Esophagus muscularis mucosa (tissue), 3 donors: ENCODE data around the gene DVL3.

Experiments used
- POLR2AphosphoS5 ChIP-seq, 2 donors: sonication (generic); formaldehyde crosslinking; IDR thresholded peaks; one replicate each; pipeline ENCODE4 v1.6.1; 2017; ENCODE audit warnings: antibody characterized with exemption in 2 of 2
- TF ChIP-seq, protein P1 (sequence below), 3 experiments: fragments of 200-600 bp in 2 of 3; fragments of 450-650 bp in 1 of 3; sonication (generic) in 2 of 3; IDR thresholded peaks; one replicate each; pipeline ENCODE4 v1.5.1; 2017 to 2019; ENCODE audit warnings: antibody characterized with exemption in 3 of 3, mild to moderate bottlenecking in 2 of 3, moderate library complexity in 1 of 3

DNA sequence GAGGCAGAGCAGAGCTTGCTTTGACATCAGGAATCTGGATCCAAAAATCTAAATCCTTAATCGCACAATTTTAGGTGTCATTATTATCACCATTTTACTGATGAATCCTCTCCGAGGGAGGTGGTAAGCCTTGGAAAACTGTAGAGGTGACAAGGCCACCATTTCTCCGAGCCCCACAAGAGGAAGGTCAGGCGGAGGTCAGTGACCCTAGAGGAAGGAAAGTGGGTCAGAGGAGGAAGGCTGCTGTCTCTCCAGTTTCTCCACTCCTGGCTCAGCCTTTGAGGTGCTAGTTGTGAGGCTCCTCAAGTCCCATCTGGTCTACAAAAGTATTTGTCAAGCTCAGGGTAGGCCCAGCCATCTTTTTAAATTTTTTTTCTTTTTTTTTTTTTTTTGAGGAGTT lies 3.2 kb downstream of the DVL3 start:
- TF ChIP-seq, protein P1, sequence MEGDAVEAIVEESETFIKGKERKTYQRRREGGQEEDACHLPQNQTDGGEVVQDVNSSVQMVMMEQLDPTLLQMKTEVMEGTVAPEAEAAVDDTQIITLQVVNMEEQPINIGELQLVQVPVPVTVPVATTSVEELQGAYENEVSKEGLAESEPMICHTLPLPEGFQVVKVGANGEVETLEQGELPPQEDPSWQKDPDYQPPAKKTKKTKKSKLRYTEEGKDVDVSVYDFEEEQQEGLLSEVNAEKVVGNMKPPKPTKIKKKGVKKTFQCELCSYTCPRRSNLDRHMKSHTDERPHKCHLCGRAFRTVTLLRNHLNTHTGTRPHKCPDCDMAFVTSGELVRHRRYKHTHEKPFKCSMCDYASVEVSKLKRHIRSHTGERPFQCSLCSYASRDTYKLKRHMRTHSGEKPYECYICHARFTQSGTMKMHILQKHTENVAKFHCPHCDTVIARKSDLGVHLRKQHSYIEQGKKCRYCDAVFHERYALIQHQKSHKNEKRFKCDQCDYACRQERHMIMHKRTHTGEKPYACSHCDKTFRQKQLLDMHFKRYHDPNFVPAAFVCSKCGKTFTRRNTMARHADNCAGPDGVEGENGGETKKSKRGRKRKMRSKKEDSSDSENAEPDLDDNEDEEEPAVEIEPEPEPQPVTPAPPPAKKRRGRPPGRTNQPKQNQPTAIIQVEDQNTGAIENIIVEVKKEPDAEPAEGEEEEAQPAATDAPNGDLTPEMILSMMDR (IDR thresholded peaks at IDR 0.05) = no peak
- no peak for TF ChIP-seq POLR2AphosphoS5 (IDR thresholded peaks at IDR 0.05)
